ENCODE data around the gene UBTD2.
"Not testable (repeated sequence)": the region's sequence is repeated elsewhere in the genome, so short reads cannot be mapped to it uniquely, and the experiment has no call there.

UBTD2 gene

DNA sequence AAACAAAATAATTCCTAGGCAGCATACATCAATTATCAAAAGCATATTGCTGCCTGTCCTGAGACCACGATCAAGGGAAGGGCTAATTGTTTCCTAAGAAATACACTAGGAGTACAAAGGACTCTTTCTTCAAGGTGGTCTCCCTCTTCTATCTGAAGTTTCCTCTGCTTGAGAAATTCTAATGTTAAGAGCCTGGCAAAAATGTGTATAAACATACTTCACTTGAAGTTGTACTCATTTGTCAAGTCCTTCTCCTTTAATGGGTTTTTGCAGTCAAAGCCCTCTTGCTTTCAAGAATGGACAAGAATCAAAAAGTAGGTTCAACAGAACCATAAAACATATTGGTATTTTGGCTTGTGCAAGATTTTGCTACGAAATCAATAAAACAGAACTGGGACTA, 31.1 kb downstream of the UBTD2 start:
- DNase-seq (ENCODE audit: extremely low read depth in 1 of 2, low read depth in 1 of 2), result no peak

DNA sequence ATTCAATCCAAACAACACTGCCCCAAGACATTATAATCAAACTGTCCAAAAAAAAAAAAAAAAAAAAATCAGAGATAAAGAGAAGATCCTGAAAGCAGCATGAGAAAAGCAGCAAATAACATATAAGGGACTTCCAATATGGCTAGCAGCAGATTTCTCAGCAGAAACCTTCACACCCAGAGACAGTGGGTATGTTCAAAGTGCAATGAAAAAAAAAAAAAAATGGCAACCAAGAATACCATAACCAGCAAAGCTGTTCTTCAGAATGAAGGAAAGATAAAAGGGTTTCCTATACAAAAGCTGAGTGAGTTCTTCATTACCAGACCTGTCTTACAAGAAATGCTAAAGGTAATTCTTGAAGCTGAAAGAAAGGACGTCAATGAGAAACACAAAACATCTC, 32.1 kb downstream of the UBTD2 start:
- DNase-seq (ENCODE audit: extremely low read depth in 1 of 2, low read depth in 1 of 2), result no peak

DNA sequence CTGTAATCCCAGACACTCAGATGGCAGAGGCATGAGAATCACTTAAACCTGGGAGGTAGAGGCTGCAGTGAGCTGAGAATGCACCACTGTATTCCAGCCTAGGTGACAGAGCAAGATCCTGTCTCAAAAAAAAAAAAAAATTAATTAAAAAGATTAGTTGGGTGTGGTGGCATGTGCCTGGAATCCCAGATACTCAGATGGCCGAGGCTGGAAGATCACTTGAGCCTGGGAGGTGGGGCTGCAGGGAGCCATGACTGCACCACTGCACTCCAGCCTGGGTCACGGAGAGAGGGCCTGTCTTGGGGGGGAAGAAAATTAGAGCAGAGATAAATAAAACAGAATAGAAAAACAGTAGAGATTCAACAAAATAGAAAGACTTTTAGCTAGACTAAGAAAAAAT, 34.9 kb downstream of the UBTD2 start:
- DNase-seq (ENCODE audit: extremely low read depth in 1 of 2, low read depth in 1 of 2), result no peak

DNA sequence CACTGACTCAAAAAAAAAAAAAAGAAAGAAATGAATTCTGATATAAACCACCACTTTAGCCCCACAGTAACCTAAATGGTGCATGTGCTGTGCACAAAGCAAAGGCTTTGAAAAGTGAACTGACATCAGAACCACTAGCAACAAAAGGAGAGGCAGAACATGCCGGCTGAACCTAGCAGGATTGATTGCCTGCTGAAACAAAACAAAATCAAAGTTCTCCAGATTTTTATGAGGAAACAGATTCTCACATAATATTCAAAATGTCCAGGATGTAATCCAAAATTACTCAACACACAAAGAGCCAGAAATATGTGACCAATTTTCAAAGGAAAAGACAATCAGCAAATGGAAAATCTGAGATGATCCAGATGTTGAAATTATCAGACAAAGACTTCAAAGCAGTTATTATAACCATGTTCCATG, 37.9 kb downstream of the UBTD2 start:
- no peak for DNase-seq (ENCODE audit: extremely low read depth in 1 of 2, low read depth in 1 of 2)

DNA sequence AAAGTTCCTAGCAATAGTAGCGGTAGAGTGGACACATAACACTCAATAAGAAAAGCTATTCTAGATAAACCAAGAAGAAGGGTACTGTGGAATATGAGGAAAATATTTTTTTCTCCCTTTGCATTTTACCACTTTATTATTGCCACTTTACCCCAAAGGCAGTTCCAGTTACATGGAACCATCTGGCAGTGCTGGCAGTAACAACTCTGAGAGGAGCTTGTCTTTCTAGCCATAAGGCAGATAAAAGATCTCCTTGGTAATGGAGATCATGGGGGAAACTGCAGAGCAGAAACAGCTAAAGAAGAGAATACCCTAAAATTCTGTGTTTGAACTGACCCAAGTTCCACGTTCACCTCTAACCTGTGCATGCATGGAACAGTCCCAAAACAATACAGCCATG, 38.5 kb downstream of the UBTD2 start:
- no peak for DNase-seq (ENCODE audit: extremely low read depth in 1 of 2, low read depth in 1 of 2)

DNA sequence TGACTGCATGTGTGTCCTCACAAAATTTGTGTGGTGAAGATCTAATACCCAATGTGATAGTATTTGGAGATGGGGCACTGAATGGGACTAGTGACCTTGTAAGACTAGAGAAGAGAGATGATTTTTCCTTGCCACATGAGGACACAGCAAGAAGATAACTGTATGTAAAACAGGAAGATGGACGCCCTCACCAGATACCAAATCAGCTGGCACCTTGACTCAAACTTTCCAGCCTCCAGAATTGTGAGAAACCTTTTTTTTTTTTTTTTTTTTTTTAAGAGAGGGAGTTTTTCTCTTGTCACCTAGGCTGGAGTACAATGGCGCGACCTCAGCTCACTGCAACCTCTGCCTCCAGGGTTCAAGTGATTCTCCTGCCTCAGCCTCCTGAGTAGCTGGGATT, 40.3 kb downstream of the UBTD2 start:
- DNase-seq (ENCODE audit: extremely low read depth in 1 of 2, low read depth in 1 of 2), result no peak

DNA sequence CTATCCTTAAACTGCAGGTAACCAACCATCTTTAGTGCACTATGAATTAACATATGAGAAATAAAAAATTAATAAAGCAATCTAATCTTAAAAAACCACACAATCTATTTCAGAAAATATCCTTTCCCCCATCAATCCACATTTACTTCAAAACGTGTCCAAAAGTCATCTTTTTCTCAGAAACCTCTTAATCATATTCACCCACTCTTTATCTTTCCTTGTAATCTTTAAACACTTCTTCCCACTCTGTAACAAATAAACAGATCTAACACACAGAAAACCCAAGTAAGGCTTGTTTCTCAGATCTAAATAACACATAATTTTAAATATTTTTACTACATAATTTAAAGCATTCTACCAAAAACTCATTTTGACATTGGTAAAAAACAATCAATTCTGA, 45.2 kb downstream of the UBTD2 start:
- no peak for DNase-seq (ENCODE audit: extremely low read depth in 1 of 2, low read depth in 1 of 2)

DNA sequence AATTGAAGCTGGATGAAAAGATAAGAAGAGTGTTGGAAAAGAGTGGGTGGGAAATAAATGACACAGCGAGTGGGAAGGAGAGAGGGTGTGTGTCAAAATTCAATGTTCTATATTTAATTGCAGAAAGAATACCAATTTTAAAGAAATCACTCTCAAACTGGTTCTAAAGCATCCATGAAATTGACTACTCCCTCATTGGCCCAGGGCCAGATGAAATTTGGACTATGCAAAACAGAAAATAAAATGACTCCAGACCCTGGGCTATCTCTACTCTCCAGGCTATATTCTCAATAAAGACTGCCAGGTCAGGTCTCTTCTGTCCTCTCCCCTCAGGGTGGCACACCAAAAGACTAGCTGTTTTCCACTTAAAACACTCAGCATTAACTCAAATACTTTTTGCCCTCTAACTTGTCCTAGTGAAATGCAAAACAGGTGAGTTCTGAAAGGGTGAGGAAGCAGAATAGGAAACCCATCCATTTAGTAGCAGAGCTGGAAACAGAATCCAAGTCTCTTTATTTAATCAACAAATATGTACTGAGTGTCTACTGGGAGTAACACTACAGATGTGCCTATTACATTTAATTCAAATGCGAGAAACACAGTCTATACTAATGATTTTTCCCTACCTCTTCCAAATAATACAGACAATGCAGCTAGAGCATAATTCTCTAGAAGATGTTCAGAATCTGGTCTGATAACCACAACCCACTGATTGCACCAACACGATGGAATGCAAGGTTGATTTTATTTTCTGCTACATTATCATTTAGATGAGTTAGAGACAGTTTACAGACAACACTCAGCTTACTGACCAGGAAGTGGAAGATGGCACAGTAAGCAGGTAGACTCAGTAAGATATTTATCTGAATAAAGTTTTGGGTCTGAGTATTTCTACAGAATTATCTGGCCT, 47.5 kb downstream of the UBTD2 start:
- DNase-seq (ENCODE audit: extremely low read depth in 1 of 2, low read depth in 1 of 2), result no peak

DNA sequence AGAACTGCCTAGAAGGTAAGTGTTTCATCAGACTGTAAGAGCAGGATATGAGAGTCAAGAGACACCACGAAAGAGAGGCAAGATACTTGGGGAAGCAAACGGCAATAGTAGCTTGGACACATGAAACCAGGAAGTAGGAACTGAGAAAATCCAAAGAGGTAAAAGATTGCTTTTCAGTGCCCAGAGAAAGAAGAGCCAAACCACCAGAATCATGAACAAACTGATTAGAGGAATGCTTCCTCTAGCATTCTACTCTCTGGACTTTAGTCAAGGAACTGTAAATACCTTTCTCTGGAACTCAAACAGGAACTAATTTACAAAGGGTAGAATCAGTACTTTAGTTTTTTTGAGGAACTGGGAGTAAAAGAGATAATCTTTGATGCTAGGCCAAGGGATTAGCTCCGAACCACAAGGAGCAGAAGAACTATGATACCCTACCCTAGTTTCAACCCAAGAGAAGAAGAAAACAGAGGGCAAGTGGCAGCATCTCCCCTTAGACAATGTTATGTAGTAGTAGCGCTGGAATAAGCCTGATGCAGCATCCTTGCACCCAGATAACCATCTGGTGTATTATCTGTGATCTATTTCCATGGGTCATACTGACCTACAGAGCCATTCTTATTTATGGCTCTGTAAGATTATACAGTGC, 48.3 kb downstream of the UBTD2 start:
- DNase-seq (ENCODE audit: extremely low read depth in 1 of 2, low read depth in 1 of 2), result no peak

DNA sequence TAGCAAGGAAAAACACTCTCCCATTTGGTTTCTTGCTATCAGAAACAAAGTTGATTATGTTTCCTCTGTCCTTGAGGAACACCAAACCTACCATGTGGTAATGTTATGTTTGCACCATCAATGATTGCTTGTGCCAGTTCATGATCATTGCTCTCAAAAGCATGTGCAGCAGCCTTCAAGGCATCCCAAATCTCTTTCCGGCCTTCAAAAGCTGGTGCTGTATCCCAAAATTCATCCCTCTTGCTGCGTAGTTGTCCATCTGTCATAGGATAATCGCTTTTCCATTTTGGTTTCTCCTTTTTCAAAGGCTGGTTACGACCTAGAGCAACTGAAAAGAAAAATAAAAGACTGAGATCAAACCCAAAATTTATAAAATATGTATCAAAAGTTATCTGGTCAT, 49.5 kb downstream of the UBTD2 start:
- no peak for DNase-seq (ENCODE audit: extremely low read depth in 1 of 2, low read depth in 1 of 2)

DNA sequence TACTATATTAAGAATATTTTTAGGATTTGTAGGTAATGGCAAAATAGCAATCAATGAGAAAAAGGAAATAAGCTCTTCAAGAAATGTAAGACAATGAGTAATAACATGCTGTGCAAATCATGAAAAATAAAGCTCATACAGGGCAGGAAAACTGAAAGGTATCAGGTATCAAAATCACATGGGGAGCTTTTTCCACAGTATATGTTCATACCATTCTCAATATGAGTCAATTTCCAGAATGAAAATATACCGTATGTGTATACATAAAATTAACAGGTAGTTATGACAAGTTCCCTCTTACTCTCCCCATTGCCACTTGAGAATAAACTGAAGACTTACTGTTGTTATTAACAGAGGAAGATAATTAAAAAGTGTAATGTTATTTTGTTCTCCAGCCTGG, 53.7 kb downstream of the UBTD2 start:
- no peak for DNase-seq (ENCODE audit: extremely low read depth in 1 of 2, low read depth in 1 of 2)

DNA sequence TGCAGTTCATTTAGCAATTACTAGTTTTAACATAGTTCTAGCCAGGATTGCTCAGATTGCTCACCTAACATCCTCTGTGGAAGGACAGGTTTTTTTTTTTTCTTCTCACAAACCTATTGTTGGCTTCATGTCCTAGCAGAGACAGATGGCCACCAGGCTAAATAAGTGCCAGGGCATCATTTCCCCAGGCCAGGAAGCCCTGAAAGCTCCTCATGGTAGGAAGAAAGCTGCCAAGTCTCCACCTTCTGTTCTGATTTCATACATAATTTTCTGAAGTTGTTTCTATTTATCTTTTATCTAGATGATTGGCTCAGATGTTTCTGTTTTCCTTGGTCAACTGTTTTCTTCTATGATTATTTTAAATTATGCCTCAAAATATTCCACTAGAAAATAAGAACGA, 58.6 kb downstream of the UBTD2 start:
- DNase-seq (ENCODE audit: extremely low read depth in 1 of 2, low read depth in 1 of 2), result no peak

DNA sequence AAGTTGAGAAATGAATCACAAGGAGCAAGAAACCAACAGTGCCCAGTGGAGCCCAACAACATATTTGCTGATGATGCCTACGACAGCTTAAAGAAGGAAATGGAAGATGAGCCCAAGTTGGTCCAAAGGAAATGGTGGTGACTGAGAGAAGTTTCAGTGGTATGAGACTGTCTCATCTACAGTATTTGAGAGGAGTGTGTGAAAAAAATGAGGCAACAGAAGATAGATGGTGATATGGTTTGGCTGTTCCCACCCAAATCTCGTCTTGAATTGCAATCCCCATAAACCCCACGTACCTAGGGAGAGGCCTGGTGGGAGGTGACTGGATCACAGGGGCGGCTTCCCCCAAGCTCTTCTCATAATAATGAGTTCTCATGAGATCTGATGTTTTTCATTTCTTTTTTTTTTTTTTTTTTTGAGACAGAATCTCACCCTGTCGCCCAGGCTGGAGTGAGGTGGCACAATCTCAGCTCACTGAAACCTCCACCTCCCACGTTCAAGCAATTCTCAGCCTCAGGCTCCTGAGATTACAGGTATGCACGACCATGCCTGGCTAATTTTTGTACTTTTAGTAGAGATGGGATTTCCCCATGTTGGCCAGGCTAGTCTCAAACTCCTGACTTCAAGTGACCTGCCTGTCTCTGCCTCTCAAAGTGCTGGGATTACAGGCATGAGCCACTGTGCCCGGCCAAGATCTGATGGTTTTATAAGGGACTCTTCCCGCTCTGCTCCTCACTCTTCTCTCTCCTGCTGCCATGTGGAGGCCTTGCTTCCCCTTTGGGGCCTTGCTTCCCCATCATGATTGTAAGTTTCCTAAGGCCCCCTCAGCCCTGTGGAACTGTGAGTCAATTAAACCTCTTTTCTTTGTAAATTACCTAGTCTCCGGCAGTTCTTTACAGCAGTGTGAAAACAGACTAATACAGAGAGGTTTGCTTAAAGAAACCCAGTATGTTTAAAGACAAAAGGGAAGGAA, 59.4 kb downstream of the UBTD2 start:
- DNase-seq (ENCODE audit: extremely low read depth in 1 of 2, low read depth in 1 of 2), result peak; percentile 22 to 74

DNA sequence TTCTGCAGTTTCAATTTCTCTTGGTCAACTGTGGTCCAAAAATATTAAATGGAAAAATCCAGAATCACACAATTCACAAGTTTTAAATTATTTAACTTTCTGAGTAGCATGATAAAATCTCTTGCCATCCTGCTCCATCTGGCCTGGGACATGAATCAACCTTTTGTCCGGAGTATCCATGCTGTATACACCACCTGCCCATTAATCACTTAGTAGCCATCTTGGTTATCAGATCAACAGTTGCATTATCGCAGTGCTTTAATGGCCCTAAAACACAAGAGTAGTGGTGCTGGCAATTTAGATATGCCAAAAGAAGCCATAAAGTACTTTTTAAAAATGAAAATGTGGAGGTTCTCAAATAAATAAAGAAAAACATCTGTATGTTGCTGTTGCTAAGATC, 64.3 kb downstream of the UBTD2 start:
- DNase-seq (ENCODE audit: extremely low read depth in 1 of 2, low read depth in 1 of 2), result no peak

DNA sequence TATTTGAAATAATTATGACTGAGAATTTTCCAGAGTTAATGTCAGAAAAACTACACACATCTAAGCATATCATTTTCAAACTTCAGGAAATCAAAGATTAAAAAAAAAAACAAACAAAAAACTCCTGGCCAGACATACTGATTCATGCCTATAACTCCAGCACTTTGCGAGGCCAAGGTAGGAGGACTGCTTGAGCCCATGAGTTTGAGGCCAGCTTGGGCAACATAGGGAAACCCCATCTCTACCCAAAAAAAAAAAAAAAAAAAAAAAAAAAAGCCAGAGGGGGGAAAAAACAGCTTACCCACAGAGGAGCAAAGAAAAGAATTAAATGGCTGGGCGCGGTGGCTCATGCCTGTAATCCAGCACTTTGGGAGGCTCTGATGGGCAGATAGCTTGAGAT, 67.2 kb downstream of the UBTD2 start:
- DNase-seq (ENCODE audit: extremely low read depth in 1 of 2, low read depth in 1 of 2), result no peak

DNA sequence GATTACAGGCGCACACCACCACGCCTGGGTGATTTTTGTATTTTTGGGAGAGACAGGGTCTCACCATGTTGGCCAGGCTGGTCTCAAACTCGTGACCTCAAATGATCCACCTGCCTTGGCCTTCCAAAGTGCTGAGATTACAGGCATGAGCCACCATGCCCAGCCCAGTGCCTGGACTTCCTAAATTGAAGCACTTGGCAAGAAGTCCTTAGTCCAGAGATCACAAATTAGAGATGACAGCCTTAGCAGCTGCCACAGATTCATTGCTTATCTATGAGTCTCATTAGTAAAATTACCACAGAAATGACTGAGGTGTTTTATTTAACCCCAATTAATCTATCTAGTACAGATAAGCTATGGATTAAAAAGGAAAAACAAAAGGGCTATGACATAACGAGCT, 70.4 kb downstream of the UBTD2 start:
- DNase-seq (ENCODE audit: extremely low read depth in 1 of 2, low read depth in 1 of 2), result no peak

DNA sequence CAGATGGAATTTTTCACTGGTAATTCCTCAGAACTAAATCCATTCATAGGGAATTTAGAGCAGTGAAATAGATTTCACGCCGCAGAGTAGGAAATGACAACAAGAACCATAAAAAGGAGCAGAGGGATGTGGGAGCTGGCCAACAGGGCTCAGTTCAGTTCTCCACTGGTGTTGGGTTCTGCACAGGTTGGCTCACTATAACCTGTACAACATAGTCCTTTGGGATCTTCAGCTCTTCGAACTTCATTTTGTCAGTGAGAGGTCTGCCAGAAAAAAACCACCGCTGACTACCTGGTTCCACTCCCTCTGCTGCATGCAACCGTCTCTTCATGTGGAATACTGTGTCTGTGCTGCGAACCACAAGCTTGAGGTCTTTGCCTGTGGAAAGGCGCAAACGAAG, 71.9 kb downstream of the UBTD2 start:
- no peak for DNase-seq (ENCODE audit: extremely low read depth in 1 of 2, low read depth in 1 of 2)

DNA sequence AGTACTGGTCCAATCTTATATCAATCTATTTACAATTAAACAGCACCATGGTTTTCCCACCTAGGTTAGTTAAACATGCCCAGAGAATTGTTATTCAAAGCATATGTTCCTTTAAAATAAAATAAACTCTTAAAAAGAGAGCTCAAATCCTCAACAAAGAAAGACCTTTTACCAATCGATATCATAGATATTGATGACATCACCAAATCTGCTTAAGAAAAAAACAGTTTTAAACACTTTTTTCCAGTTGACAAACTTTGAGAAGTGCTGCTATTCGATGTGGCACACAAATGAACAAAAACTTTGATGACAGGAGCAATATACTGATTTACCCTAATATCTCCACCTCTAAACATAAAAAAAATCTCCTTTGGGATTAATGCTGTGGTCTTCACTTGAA, 73.8 kb downstream of the UBTD2 start:
- no peak for DNase-seq (ENCODE audit: extremely low read depth in 1 of 2, low read depth in 1 of 2)

DNA sequence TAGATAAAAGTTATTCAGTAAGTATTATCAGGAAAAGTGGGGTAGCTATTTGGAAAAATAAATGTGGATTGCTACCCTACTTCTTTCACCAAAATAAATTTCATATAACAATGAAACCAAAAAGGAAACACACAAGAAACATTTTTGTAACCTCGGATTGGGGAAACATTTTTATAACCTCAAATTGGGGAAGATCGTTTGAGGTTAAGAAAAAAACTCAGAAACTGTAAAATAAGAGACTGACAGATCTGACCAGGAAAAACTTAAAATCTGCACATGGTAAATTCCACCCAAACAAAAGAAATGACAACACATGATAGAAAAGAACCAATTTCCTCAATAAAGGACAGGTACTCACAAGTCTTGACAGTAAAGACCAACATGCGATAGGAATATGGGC, 76.1 kb downstream of the UBTD2 start:
- DNase-seq (ENCODE audit: extremely low read depth in 1 of 2, low read depth in 1 of 2), result no peak

DNA sequence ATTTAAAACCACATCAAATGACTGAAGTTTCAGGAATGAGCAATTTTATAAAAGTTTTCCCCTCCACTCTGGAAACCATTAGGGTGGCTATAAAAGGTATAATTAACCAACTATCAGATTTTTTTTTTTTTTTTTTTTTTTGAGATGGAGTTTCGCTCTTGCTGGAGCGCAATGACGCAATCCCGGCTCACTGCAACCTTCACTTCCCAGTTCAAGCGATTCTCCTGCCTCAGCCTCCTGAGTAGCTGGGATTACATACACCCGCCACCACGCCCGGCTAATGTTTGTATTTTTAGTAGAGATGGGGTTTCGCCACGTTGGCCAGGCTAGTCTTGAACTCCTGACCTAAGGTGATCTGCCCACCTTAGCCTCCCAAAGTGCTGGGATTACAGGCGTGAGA, 77.6 kb downstream of the UBTD2 start:
- DNase-seq (ENCODE audit: extremely low read depth in 1 of 2, low read depth in 1 of 2), result not testable (repeated sequence)

DNA sequence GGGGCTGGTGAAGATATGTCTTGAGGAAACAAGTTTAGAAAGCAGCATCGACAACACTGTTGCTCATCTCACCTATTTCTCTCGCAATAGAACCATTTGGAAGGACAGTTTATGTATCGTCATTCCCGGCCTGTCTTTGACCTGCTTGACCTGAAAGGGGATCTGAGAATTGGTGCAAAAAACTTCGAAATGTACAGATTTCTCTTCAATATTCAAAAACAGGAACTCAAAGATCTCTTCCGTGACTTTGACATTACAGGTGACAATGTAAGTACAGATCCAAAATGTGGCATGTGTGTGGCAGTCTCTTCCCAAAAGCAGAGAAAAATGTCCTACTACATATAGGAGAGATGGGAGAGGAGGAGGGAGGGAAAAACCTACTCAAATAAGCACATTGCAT, 83.1 kb downstream of the UBTD2 start:
- no peak for DNase-seq (ENCODE audit: extremely low read depth in 1 of 2, low read depth in 1 of 2)

Measured in stimulated activated CD8-positive, alpha-beta memory T cell treated with anti-CD3 and anti-CD28 coated beads, Interleukin-7, amount 100 ng/mL, for 48 hours (primary cell).